Measurements from ENCODE around the gene B4GALT4.

- no peak for TF ChIP-seq POLR2A (IDR thresholded peaks at IDR 0.05)
- TF ChIP-seq CTCF (IDR thresholded peaks at IDR 0.05), result no peak
Observed at GRCh38 chr3:119220198-119220597, 20.5 kb downstream of the B4GALT4 start.
